Measurements from ENCODE around the gene ZNF502.
A peak's percentile ranks its signal among the peaks of the same experiment; 100 is the strongest.

Gene ZNF502

DNA sequence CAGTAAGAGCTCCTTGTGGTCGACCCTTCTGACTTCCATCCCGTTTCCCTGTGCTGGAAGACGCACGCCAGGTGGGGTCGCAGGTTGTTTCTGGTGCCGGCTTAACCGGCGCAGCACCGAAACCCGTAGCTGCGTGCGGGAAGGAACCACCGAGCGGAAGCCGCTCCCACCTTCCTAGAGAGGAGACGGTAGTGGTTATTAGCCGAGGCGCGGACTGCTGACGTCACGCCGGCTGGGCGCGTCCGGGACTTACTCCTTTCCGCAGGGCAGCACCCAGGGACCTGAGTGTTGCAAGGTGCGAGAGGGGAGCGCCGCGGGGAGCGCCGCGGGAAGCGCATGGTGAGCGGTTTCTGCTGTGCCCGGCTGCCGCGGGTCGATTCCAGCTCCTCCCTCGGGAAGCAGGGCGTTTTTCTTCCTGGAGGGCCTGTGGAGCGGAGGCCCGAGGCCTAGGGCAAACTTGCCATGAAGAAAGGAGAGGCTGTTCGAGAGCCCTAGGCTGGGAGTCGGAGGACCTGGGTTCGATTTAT is 17.0 kb downstream of the ZNF502 start, which contains the start of gene ZNF501 (continued):
- no peak for TF ChIP-seq ZNF670 (tag by site-specific recombination; IDR thresholded peaks at IDR 0.05; ENCODE audit: low read depth)
- TF ChIP-seq ZNF623 (tag by site-specific recombination; IDR thresholded peaks at IDR 0.05): no peak
- 0 out of 2 replicates have a peak, but pooled peaks have one; percentile 23 for TF ChIP-seq MZF1 (tag by site-specific recombination; IDR thresholded peaks at IDR 0.05; ENCODE audit: borderline replicate concordance)
- TF ChIP-seq ZBTB1 (tag by site-specific recombination; IDR thresholded peaks at IDR 0.05): no peak
- 0 out of 2 replicates have a peak, but pooled peaks have one; percentile 24 for TF ChIP-seq GLIS1 (tag by site-specific recombination; IDR thresholded peaks at IDR 0.05)
- peak; percentile 43; the same call in 1 of the 2 replicates for TF ChIP-seq PRDM10 (tag by site-specific recombination; IDR thresholded peaks at IDR 0.05)
- TF ChIP-seq IKZF3 (tag by site-specific recombination; IDR thresholded peaks at IDR 0.05): peak; percentile 55; the same call in 1 of the 2 replicates
- peak; percentile 72 for TF ChIP-seq ATF2 (tag by site-specific recombination; IDR thresholded peaks at IDR 0.05; ENCODE audit: low read depth)
- TF ChIP-seq ZNF747 (tag by site-specific recombination; IDR thresholded peaks at IDR 0.05): no peak
- peak; percentile 67; the same call in 1 of the 2 replicates for TF ChIP-seq ZNF639 (tag by site-specific recombination; IDR thresholded peaks at IDR 0.05)
- no peak for TF ChIP-seq ZNF138 (tag by site-specific recombination; IDR thresholded peaks at IDR 0.05; ENCODE audit: borderline replicate concordance)
- no peak for TF ChIP-seq GLIS2 (tag by site-specific recombination; IDR thresholded peaks at IDR 0.05)
- TF ChIP-seq, protein P1, sequence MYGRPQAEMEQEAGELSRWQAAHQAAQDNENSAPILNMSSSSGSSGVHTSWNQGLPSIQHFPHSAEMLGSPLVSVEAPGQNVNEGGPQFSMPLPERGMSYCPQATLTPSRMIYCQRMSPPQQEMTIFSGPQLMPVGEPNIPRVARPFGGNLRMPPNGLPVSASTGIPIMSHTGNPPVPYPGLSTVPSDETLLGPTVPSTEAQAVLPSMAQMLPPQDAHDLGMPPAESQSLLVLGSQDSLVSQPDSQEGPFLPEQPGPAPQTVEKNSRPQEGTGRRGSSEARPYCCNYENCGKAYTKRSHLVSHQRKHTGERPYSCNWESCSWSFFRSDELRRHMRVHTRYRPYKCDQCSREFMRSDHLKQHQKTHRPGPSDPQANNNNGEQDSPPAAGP (tag by site-specific recombination; IDR thresholded peaks at IDR 0.05): 0 out of 2 replicates have a peak, but pooled peaks have one; percentile 65
- TF ChIP-seq ZNF792 (tag by site-specific recombination; IDR thresholded peaks at IDR 0.05): no peak
- TF ChIP-seq ZNF707 (tag by site-specific recombination; IDR thresholded peaks at IDR 0.05): no peak
- TF ChIP-seq SP7 (tag by site-specific recombination; IDR thresholded peaks at IDR 0.05): peak; percentile 58
- TF ChIP-seq, protein P2, sequence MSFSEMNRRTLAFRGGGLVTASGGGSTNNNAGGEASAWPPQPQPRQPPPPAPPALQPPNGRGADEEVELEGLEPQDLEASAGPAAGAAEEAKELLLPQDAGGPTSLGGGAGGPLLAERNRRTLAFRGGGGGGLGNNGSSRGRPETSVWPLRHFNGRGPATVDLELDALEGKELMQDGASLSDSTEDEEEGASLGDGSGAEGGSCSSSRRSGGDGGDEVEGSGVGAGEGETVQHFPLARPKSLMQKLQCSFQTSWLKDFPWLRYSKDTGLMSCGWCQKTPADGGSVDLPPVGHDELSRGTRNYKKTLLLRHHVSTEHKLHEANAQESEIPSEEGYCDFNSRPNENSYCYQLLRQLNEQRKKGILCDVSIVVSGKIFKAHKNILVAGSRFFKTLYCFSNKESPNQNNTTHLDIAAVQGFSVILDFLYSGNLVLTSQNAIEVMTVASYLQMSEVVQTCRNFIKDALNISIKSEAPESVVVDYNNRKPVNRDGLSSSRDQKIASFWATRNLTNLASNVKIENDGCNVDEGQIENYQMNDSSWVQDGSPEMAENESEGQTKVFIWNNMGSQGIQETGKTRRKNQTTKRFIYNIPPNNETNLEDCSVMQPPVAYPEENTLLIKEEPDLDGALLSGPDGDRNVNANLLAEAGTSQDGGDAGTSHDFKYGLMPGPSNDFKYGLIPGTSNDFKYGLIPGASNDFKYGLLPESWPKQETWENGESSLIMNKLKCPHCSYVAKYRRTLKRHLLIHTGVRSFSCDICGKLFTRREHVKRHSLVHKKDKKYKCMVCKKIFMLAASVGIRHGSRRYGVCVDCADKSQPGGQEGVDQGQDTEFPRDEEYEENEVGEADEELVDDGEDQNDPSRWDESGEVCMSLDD (tag by site-specific recombination; IDR thresholded peaks at IDR 0.05): no peak
- TF ChIP-seq ZNF629 (tag by site-specific recombination; IDR thresholded peaks at IDR 0.05): peak; percentile 93
- TF ChIP-seq KLF1 (tag by site-specific recombination; IDR thresholded peaks at IDR 0.05): peak; percentile 41; the same call in 1 of the 2 replicates
- TF ChIP-seq ZNF24 (tag by site-specific recombination; IDR thresholded peaks at IDR 0.05): peak; percentile 50; the same call in 1 of the 2 replicates
- TF ChIP-seq, protein P3, sequence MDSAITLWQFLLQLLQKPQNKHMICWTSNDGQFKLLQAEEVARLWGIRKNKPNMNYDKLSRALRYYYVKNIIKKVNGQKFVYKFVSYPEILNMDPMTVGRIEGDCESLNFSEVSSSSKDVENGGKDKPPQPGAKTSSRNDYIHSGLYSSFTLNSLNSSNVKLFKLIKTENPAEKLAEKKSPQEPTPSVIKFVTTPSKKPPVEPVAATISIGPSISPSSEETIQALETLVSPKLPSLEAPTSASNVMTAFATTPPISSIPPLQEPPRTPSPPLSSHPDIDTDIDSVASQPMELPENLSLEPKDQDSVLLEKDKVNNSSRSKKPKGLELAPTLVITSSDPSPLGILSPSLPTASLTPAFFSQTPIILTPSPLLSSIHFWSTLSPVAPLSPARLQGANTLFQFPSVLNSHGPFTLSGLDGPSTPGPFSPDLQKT (IDR thresholded peaks at IDR 0.05; ENCODE audit: borderline replicate concordance, low read depth, low read length): no peak
- peak; percentile 58 for TF ChIP-seq SETDB1 (IDR thresholded peaks at IDR 0.05; ENCODE audit: insufficient read length, low read length)
- TF ChIP-seq ZNF521 (tag by site-specific recombination; IDR thresholded peaks at IDR 0.05): no peak
- TF ChIP-seq ZBTB8A (tag by site-specific recombination; IDR thresholded peaks at IDR 0.05): peak; percentile 53
- TF ChIP-seq TSHZ1 (tag by site-specific recombination; IDR thresholded peaks at IDR 0.05; ENCODE audit: borderline replicate concordance): no peak
